Measurements from ENCODE around the gene SMYD1.

GRCh38 chr2:88090446-88091283 lies 23.0 kb downstream of the SMYD1 start:
- TF ChIP-seq MXI1 (IDR thresholded peaks at IDR 0.05; ENCODE audit: low read depth, low read length) (no peak), CEBPB (IDR thresholded peaks at IDR 0.05; ENCODE audit: borderline replicate concordance in 1 of 2, low read depth in 2 of 2, low read length in 2 of 2) (no peak), EP300 (IDR thresholded peaks at IDR 0.05; ENCODE audit: borderline replicate concordance in 1 of 2, control insufficient read depth in 1 of 2, low read depth in 2 of 2, low read length in 2 of 2) (no peak), CTCF (IDR thresholded peaks at IDR 0.05 in 2 of 3, conservative IDR thresholded peaks at IDR 0.05 in 1 of 3; ENCODE audit: control insufficient read depth in 2 of 3, extremely low read depth in 1 of 3, insufficient read depth in 1 of 3, low read depth in 3 of 3, low read length in 3 of 3) (no peak)
- TF ChIP-seq, protein P1, sequence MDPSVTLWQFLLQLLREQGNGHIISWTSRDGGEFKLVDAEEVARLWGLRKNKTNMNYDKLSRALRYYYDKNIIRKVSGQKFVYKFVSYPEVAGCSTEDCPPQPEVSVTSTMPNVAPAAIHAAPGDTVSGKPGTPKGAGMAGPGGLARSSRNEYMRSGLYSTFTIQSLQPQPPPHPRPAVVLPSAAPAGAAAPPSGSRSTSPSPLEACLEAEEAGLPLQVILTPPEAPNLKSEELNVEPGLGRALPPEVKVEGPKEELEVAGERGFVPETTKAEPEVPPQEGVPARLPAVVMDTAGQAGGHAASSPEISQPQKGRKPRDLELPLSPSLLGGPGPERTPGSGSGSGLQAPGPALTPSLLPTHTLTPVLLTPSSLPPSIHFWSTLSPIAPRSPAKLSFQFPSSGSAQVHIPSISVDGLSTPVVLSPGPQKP (IDR thresholded peaks at IDR 0.05; ENCODE audit: low read depth, low read length) = no peak
- TF ChIP-seq, protein P2, sequence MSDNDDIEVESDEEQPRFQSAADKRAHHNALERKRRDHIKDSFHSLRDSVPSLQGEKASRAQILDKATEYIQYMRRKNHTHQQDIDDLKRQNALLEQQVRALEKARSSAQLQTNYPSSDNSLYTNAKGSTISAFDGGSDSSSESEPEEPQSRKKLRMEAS (IDR thresholded peaks at IDR 0.05; ENCODE audit: low read depth, low read length) = no peak

All from GM12878 (cell line).